OCI-LY7 (cell line): Measurements from ENCODE around the gene UTS2R.

ENCODE experiments used
- EZH2phosphoT487 ChIP-seq: fragments of 200-600 bp; sonication (generic); IDR thresholded peaks from 2 replicates; pipeline ENCODE4 v1.6.1; 2018; ENCODE audit warnings: low read depth, borderline replicate concordance, mild to moderate bottlenecking, mixed run types, antibody characterized with exemption, low read length, moderate library complexity, mixed read lengths
- TF ChIP-seq, protein P1 (sequence below): fragments of 200-600 bp; sonication (generic); conservative IDR thresholded peaks from 2 replicates; pipeline ENCODE4 v1.5.1; 2014; ENCODE audit warnings: mild to moderate bottlenecking, antibody characterized with exemption, low read length, moderate library complexity, mixed read lengths

DNA sequence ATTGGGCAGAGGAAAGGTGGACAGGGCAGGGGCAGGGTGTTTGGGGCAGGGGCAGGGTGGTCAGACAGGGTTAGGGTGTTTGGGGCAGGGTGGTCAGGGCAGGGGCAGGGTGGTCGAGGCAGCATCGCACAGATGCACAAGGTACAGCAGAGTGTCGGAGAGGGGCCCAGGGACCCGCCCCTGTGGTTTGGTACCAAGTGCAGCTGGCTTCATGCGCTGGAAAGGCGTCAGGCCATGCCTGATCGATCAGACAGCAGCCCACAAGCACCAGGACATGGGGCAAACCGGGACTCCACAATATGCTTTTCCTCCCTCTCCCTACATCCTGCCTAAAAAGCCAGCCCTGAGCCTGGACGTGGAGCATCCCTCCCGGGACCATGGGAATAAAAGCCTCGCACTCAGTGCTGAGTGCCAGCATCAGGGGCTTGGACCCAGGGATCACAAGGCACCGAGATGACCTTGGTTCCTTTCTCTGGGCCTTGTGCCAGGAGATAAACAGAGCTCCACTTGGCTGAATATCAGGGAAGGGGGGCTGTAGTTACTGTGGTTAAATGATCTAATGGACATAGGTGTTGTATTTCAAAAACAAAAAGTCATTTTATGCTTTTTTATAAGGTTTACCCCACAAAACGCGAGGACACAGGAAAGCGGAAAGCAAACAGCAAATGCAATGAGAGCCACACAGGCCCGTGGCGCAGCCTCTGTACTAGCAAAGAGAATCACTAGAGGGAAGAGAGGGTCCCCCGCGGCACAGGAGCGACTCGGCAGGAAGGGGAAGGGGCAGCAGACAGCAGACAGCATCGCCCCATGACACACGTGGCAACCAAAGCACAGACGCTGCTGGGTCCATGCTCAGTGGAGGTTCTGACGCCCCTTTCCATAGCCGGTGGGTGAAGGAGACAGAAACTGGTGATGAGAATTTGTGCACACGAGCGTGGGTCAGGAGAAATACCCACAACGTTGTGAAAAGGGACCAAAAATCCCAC lies 41.3 kb downstream of the UTS2R start:
- TF ChIP-seq, protein P1, sequence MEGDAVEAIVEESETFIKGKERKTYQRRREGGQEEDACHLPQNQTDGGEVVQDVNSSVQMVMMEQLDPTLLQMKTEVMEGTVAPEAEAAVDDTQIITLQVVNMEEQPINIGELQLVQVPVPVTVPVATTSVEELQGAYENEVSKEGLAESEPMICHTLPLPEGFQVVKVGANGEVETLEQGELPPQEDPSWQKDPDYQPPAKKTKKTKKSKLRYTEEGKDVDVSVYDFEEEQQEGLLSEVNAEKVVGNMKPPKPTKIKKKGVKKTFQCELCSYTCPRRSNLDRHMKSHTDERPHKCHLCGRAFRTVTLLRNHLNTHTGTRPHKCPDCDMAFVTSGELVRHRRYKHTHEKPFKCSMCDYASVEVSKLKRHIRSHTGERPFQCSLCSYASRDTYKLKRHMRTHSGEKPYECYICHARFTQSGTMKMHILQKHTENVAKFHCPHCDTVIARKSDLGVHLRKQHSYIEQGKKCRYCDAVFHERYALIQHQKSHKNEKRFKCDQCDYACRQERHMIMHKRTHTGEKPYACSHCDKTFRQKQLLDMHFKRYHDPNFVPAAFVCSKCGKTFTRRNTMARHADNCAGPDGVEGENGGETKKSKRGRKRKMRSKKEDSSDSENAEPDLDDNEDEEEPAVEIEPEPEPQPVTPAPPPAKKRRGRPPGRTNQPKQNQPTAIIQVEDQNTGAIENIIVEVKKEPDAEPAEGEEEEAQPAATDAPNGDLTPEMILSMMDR: no peak
- TF ChIP-seq EZH2phosphoT487: no peak
